ENCODE data around the gene SSBP3. TPM values are rescaled to one million over a fixed set of nuclear protein-coding genes. Genes with fewer than 3 reads are reported as not detected.
A peak's percentile ranks its signal among the peaks of the same experiment; 100 is the strongest.
"Not testable (repeated sequence)": the region's sequence is repeated elsewhere in the genome, so short reads cannot be mapped to it uniquely, and the experiment has no call there.

The SSBP3 gene
- 7.7 and 11.7 TPM in 2 replicates for total RNA-seq (ENCODE audit: low replicate concordance)

DNA sequence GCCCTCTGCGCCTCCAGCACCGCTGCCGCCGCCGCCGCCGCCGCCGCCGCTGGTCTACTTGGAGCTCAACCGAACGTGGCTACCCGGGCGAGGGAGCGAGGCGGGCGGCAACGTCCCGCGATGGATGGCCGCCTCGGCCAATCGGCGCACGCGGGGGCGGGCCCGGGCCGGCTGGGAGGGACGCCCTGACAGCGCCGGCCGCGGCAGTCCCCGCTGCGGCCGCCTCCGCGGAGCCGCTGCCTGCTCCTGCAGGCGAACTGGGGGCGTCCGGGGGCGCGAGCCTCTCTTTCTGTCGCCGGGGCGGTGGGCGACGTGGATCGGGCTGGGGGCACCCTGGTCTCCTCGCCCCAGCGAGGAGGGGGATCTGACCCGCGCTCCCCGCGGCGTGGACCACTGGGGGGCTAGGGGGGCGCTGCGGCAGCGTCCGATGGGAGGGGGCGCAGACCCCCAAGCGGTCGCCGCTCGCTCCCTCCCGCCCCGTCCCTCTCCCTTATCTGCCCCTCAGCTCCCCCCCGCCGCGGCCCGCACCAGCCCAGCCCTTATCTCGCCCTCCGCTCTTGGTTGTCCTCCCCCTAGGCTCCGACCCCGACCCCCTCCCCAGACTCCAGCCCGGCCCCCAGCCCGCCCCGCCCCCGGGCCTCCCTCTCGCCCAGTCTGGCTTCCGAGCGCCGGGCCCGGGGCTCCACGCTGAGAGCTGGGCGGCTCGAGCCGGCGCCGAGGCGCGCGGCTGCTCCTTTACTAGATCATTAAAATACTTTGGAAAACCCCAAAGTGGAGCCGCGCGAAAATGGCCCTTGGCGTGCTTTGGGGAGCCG lies at the start of gene SSBP3:
Gene SSBP3 (minus strand): TSS at position 56 of the 815 bp plus-strand sequence.
- DNase-seq (ENCODE audit: low read depth): peak; percentile 88
- TF ChIP-seq, protein P1, sequence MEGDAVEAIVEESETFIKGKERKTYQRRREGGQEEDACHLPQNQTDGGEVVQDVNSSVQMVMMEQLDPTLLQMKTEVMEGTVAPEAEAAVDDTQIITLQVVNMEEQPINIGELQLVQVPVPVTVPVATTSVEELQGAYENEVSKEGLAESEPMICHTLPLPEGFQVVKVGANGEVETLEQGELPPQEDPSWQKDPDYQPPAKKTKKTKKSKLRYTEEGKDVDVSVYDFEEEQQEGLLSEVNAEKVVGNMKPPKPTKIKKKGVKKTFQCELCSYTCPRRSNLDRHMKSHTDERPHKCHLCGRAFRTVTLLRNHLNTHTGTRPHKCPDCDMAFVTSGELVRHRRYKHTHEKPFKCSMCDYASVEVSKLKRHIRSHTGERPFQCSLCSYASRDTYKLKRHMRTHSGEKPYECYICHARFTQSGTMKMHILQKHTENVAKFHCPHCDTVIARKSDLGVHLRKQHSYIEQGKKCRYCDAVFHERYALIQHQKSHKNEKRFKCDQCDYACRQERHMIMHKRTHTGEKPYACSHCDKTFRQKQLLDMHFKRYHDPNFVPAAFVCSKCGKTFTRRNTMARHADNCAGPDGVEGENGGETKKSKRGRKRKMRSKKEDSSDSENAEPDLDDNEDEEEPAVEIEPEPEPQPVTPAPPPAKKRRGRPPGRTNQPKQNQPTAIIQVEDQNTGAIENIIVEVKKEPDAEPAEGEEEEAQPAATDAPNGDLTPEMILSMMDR (IDR thresholded peaks at IDR 0.05; ENCODE audit: insufficient read depth, low read length): no peak
- peak within 1 kb of the TSS; percentile 75 for H3K4me3 ChIP-seq (ENCODE audit: low read depth, low read length)

DNA sequence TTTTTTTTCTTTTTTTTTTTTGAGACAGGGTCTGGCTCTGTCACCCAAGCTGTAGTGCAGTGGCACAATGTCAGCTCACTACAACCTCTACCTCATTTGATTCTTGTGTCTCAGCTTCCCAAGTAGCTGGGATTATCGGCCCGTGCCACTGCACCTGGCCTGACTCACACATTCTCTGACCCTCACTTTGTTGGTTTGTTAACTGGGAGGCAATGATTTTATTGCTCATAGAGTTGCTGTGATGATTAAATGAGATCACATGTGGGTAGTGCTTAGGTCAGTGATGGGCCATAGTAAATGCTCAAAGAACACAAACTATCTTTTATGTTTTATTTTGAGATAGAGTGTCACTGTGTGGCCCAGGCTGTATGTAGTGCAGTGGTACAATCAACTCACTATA lies 47.3 kb upstream of the SSBP3 start:
- DNase-seq (ENCODE audit: low read depth): no peak
- TF ChIP-seq, protein P1 (IDR thresholded peaks at IDR 0.05; ENCODE audit: insufficient read depth, low read length): no peak
- H3K4me3 ChIP-seq (ENCODE audit: low read depth, low read length): no peak overlapping the region

DNA sequence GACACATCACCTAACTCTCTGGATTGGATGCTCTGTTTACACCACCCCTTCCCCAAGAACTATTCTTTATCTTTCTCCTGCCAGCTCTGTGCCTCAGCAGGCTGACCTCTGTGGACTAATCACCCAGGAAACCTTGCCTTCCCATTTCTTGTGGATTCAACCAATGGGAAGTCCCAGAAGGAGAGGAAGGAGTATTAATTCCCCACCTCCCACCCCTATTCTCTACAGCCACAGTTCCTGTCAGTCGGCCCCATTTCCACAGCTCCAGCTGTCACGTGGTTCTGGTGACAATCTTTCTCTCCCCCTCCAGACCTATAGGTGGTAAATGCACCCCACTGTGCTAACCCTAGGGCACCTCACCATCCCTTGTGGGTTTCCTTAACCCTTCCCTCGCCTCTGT lies 46.8 kb upstream of the SSBP3 start:
- H3K4me3 ChIP-seq (ENCODE audit: low read depth, low read length): no peak overlapping the region
- DNase-seq (ENCODE audit: low read depth): no peak
- TF ChIP-seq, protein P1 (IDR thresholded peaks at IDR 0.05; ENCODE audit: insufficient read depth, low read length): no peak

DNA sequence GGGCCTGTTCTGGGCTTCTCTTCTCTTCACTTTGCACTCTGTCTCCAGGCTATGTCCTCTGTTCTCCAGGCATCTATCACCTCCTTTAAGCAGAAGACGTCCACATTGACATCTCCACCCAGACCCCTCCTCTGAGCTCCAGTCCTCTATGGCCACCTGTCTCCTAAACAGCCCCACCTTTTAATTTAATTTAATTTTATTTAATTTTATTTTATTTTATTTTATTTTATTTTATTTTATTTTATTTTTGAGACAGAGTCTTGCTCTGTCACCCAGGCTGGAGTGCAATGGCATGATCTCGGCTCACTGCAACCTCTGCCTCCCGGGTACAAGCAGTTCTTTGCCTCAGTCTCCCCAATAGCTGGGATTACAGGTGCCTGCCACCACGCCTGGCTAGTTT lies 43.2 kb upstream of the SSBP3 start:
- not testable (repeated sequence) for H3K4me3 ChIP-seq (ENCODE audit: low read depth, low read length); DNase-seq (ENCODE audit: low read depth)

DNA sequence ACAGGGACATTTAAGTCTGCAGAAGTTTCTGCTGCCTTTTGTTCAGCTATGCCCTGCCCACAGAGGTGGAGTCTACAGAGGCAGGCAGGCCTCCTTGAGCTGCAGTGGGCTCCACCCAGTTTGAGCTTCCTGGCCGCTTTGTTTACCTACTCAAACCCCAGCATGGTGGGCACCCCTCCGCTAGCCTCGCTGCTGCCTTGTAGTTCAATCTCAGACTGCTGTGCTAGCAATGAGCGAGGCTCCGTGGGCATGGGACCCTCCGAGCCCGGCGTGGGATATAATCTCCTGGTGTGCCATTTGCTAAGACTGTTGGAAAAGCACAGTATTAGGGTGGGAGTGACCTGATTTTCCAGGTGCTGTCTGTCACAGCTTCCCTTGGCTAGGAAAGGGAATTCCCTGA lies 42.6 kb upstream of the SSBP3 start:
- not testable (repeated sequence) for H3K4me3 ChIP-seq (ENCODE audit: low read depth, low read length); DNase-seq (ENCODE audit: low read depth)

DNA sequence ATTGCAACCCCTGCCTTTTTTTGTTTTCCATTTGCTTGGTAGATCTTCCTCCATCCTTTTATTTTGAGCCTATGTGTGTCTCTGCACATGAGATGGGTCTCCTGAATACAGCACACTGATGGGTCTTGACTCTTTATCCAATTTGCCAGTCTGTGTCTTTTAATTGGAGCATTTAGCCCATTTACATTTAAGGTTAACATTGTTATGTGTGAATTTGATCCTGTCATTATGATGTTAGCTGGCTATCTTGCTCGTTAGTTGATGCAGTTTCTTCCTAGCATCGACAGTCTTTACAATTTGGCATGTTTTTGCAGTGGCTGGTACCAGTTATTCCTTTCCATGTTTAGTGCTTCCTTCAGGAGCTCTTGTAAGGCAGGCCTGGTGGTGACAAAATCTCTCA lies 40.9 kb upstream of the SSBP3 start:
- H3K4me3 ChIP-seq (ENCODE audit: low read depth, low read length); DNase-seq (ENCODE audit: low read depth): not testable (repeated sequence)

DNA sequence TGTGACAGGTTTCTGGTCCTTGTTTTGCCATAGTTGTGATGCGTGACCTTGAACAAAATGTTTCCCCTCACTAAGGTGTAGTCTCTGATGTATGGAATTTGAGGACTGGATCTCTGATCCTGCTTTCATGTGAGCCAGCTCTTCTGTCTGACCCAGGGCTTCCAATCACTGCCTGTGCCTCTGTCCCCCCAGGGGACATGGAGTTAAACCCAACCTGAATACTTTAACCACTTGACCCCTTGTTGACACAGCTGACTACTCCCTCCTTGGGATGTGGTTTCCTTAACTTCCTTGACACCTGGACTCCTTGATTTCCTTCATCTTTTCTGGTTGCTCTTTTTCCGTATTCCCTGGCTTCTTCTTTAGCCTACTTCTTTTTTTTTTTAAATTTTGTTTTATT lies 36.0 kb upstream of the SSBP3 start:
- TF ChIP-seq, protein P1 (IDR thresholded peaks at IDR 0.05; ENCODE audit: insufficient read depth, low read length): no peak
- no peak overlapping the region for H3K4me3 ChIP-seq (ENCODE audit: low read depth, low read length)
- no peak for DNase-seq (ENCODE audit: low read depth)

DNA sequence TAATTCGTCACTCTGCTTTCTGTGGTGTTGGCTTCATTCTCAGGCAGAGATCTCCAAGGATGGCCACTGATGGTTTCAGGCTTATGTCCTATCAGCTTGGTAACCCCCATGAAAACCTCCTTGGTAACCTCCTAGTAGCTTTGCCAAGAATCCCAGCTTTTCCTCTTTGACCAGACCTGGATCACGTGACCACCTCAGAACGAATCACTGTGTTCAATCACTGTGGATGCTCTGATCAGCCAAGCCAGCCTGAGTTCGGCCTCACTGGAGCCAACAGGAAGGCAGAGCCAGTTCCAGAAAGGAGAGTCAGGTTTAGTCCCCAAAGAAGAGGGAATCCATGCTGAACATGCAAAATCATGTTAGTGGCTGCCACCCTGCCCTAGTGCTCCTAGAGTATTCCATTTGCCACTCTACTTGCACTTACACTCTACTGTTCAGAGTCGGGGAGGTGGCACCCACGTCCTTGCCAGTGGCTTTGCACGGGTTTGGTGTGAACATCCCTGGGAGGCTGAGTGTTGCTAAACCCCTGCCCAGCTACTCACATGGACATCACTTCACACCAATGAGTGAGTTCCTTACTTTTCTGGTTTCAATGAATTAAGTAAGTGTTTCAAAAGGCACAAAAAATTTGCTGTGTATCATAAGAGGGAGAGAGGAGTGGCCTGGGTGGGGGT lies 33.5 kb upstream of the SSBP3 start:
- peak; percentile 22 for DNase-seq (ENCODE audit: low read depth)
- H3K4me3 ChIP-seq (ENCODE audit: low read depth, low read length): no peak overlapping the region
- TF ChIP-seq, protein P1 (IDR thresholded peaks at IDR 0.05; ENCODE audit: insufficient read depth, low read length): no peak
